Ishikawa (cell line): Measurements from ENCODE around the gene SLC8A3.

Experiments used
- CEBPB ChIP-seq: IDR thresholded peaks from 2 replicates; pipeline ENCODE4 v1.6.1; 2012
- CREB1 ChIP-seq: IDR thresholded peaks from 2 replicates; pipeline ENCODE4 v1.6.1; 2012; ENCODE audit warnings: low read depth
- EGR1 ChIP-seq: IDR thresholded peaks from 2 replicates; pipeline ENCODE4 v1.6.1; 2012
- EP300 ChIP-seq: IDR thresholded peaks from 2 replicates; pipeline ENCODE4 v1.6.1; 2012; ENCODE audit warnings: borderline replicate concordance
- FOXM1 ChIP-seq: IDR thresholded peaks from 2 replicates; pipeline ENCODE4 v1.6.1; 2012; ENCODE audit warnings: low read depth, borderline replicate concordance
- MAX ChIP-seq: IDR thresholded peaks from 2 replicates; pipeline ENCODE4 v1.6.1; 2012
- NFIC ChIP-seq: IDR thresholded peaks from 2 replicates; pipeline ENCODE4 v1.6.1; 2012
- RAD21 ChIP-seq: IDR thresholded peaks from 2 replicates; pipeline ENCODE4 v1.6.1; 2012; ENCODE audit warnings: low read depth
- REST ChIP-seq: IDR thresholded peaks from 2 replicates; pipeline ENCODE4 v1.6.1; 2012; ENCODE audit warnings: low read depth, mild to moderate bottlenecking
- TAF1 ChIP-seq: IDR thresholded peaks from 2 replicates; pipeline ENCODE4 v1.6.1; 2012; ENCODE audit warnings: low read depth, mild to moderate bottlenecking
- TCF12 ChIP-seq: IDR thresholded peaks from 2 replicates; pipeline ENCODE4 v1.6.1; 2012; ENCODE audit warnings: low read depth
- TEAD4 ChIP-seq: IDR thresholded peaks from 2 replicates; pipeline ENCODE4 v1.6.1; 2012
- USF1 ChIP-seq: IDR thresholded peaks from 2 replicates; pipeline ENCODE4 v1.6.1; 2012
- YY1 ChIP-seq: IDR thresholded peaks from 2 replicates; pipeline ENCODE4 v1.6.1; 2012; ENCODE audit warnings: low read depth
- ZBTB7A ChIP-seq: IDR thresholded peaks from 2 replicates; pipeline ENCODE4 v1.6.1; 2012; ENCODE audit warnings: low read depth

Gene SLC8A3

GRCh38 chr14:70021548-70022220, 167.1 kb downstream of the SLC8A3 start:
- TF ChIP-seq NFIC (no peak), MAX (no peak), CEBPB (no peak), ZBTB7A (no peak), TAF1 (no peak), REST (no peak), TEAD4 (no peak), TCF12 (no peak), EGR1 (no peak)

GRCh38 chr14:70020352-70021170, 168.2 kb downstream of the SLC8A3 start:
- TF ChIP-seq CEBPB = no peak
- TF ChIP-seq EGR1 = no peak
- no peak for TF ChIP-seq NFIC

- no peak for TF ChIP-seq CREB1
- no peak for TF ChIP-seq EGR1
- no peak for TF ChIP-seq CEBPB
- TF ChIP-seq REST = no peak
- no peak for TF ChIP-seq TAF1
- TF ChIP-seq YY1 = no peak
- TF ChIP-seq EP300 = no peak
- TF ChIP-seq NFIC = no peak
- no peak for TF ChIP-seq TCF12
- TF ChIP-seq MAX = no peak
- no peak for TF ChIP-seq TEAD4
Measured at GRCh38 chr14:70019695-70020094, 169.1 kb downstream of the SLC8A3 start.

GRCh38 chr14:70018713-70019211, 170.0 kb downstream of the SLC8A3 start:
- TF ChIP-seq EGR1 (no peak), REST (no peak), TEAD4 (no peak), MAX (no peak), TCF12 (no peak), YY1 (no peak), ZBTB7A (no peak), TAF1 (no peak), CREB1 (no peak), CEBPB (no peak), NFIC (no peak), USF1 (no peak), RAD21 (no peak), FOXM1 (no peak)
